Erythroblast (primary cell): Measurements from ENCODE around the gene DRC3.

ENCODE experiments used
- GATA1 ChIP-seq: IDR thresholded peaks from 2 replicates; pipeline ENCODE4 v1.6.1; 2011; ENCODE audit warnings: low read depth, mild to moderate bottlenecking, control low read depth, low read length, moderate library complexity
- POLR2A ChIP-seq: IDR thresholded peaks from 2 replicates; pipeline ENCODE4 v1.6.1; 2011; ENCODE audit warnings: mild to moderate bottlenecking, low read length

GRCh38 chr17:18004345-18004744 is 31.7 kb downstream of the DRC3 start:
- TF ChIP-seq POLR2A: no peak
- TF ChIP-seq GATA1: no peak
